Testis (tissue), 3 donors: ENCODE data around the gene KIF1B. TPM values are rescaled to one million over a fixed set of nuclear protein-coding genes. Genes with fewer than 3 reads are reported as not detected.
A peak's percentile ranks its signal among the peaks of the same experiment; 100 is the strongest.

ENCODE experiments used
- DNase-seq: peaks from one replicate; pipeline ENCODE4 v3.0.0-alpha.2; 2019
- H3K27ac ChIP-seq, 2 donors: fragments of 200-600 bp; sonication (generic); one replicate each; pipeline ENCODE4 v1.5.1; 2019
- H3K27me3 ChIP-seq: fragments of 200-600 bp; sonication (generic); one replicate; pipeline ENCODE4 v1.5.1; 2019
- H3K36me3 ChIP-seq: fragments of 200-600 bp; sonication (generic); one replicate; pipeline ENCODE4 v1.5.1; 2017; ENCODE audit warnings: low read depth; ENCODE audit errors: missing control alignments
- H3K4me1 ChIP-seq: fragments of 200-600 bp; sonication (generic); one replicate; pipeline ENCODE4 v1.5.1; 2019
- H3K4me3 ChIP-seq, 2 donors: fragments of 200-600 bp; sonication (generic); one replicate each; pipeline ENCODE4 v1.5.1; 2017 to 2019
- H3K9me3 ChIP-seq: fragments of 200-600 bp; sonication (generic); one replicate; pipeline ENCODE4 v1.5.1; 2017
- CTCF ChIP-seq, 3 experiments: fragments of 450-650 bp in 2 of 3; fragments of 200-600 bp in 1 of 3; sonication (generic) in 1 of 3; IDR thresholded peaks; one replicate each; pipeline ENCODE4 v1.5.1; 2016 to 2019; ENCODE audit warnings: antibody characterized with exemption in 3 of 3, mild to moderate bottlenecking in 2 of 3, moderate library complexity in 1 of 3
- POLR2A ChIP-seq: fragments of 450-650 bp; IDR thresholded peaks from one replicate; pipeline ENCODE4 v1.6.1; 2017; ENCODE audit warnings: antibody characterized with exemption, mild to moderate bottlenecking, moderate library complexity
- WGBS, 2 donors: methylation state at CpG; one replicate each; pipeline ENCODE4 v1.1.5; 2018; 5-methylcytosine and 5-hydroxymethylcytosine counted together
- intact Hi-C: fragments of 100-400 bp; cut with DNase I; formaldehyde crosslinking; loops from one replicate; pipeline ENCODE4 v1.15.1; 2023; ENCODE audit warnings: low total_unique reads
- polyA plus RNA-seq: library from polyadenylated mRNA; stranded (reverse); fragments of 350-450 nt; fragmentation: Illumina TruSeq; extraction: RNeasy Lipid Tissue Mini Kit (QIAGEN cat#74804); gene quantifications from one replicate; pipeline ENCODE4 v1.2.3, GENCODE V29; 2014; ENCODE audit warnings: low read depth, low replicate concordance; ENCODE audit not compliant: insufficient read depth
- total RNA-seq, 2 donors: library from RNA; depleted of rRNA; stranded (reverse); fragments of >200 nt; gene quantifications; one replicate each; pipeline ENCODE4 v1.2.3, GENCODE V29; 2016

Gene KIF1B
- total and polyA plus RNA-seq, 3 donors from 2014 or later: 64.5 to 119 (median 71.2) TPM

DNA sequence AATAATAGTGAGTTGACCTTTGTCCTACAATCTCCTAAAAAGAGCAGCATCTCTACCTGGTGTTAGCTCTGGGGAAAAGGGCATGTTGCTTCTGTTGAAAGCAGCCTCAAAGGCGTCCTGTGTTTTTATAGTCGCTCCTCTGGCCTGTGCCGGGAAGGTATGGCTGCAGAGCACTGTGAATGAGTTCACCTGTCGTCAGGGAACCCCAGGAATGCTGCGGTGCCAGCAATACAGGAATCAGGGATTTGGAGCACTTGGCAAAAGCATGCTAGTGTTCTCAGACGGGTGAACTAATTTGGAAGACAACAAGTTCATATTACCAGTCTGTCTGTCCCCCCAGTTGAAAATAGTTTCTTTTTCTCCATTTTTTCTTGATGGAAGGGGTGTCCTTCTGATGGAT lies 128.2 kb downstream of the KIF1B start:
- Histone ChIP-seq H3K9me3 (no peaks in the 10 kb centered on the region), H3K27me3 (no peaks in the 10 kb centered on the region), H3K36me3 (no peaks in the 10 kb centered on the region), H3K27ac (no peak overlapping the region), H3K4me3 (no peak overlapping the region), H3K4me1 (no peaks in the 10 kb centered on the region)
- no peak for DNase-seq
- WGBS, 2 donors: 79 to 90% methylated on average over 6 of the region's 6 CpGs
- intact Hi-C loops: no loop called here
- TF ChIP-seq CTCF (IDR thresholded peaks at IDR 0.05): no peak
- no peak for TF ChIP-seq POLR2A

GRCh38 chr1:10339036-10339567 lies 128.7 kb downstream of the KIF1B start:
- H3K9me3 ChIP-seq: no peaks in the 10 kb centered on the region
- no peak overlapping the region for H3K4me3 ChIP-seq
- H3K27ac ChIP-seq: no peak overlapping the region
- H3K27me3 ChIP-seq: no peaks in the 10 kb centered on the region
- TF ChIP-seq POLR2A: no peak
- TF ChIP-seq CTCF (IDR thresholded peaks at IDR 0.05): no peak
- DNase-seq: no peak
- no peaks in the 10 kb centered on the region for H3K36me3 ChIP-seq
- no peaks in the 10 kb centered on the region for H3K4me1 ChIP-seq
- WGBS, 2 donors: 70 to 86% methylated on average over 4 of the region's 4 CpGs
- intact Hi-C loops: no loop called here

DNA sequence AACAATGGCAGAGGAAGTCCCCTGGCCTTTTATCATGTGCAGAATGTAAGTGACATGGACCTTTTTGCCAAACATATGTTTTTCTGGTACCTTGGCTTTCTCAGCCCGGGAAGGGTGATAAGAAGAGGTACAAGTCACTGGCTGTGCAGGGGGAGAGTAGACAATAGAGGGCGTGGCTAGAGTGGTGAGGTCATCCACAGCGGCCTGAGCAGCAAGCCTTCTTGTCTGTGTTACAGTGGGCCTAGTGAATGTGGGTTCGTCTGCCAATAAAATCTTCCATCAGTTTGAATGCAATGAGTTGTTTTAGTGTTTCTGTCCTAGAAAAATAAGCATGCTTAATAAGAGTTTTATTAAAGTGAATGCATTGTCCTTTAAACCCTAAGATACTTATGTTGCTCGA lies 129.4 kb downstream of the KIF1B start:
- DNase-seq: peak; percentile 81

GRCh38 chr1:10340930-10341590 lies 130.7 kb downstream of the KIF1B start:
- no peak for TF ChIP-seq CTCF (IDR thresholded peaks at IDR 0.05)
- TF ChIP-seq POLR2A: no peak
- no peak overlapping the region for H3K4me3 ChIP-seq
- intact Hi-C loops: no loop called here
- no peak overlapping the region for H3K27ac ChIP-seq
- no peak for DNase-seq
- H3K9me3 ChIP-seq: no peaks in the 10 kb centered on the region
- no peaks in the 10 kb centered on the region for H3K4me1 ChIP-seq
- WGBS, 2 donors: 86 to 92% methylated on average over 2 of the region's 2 CpGs
- H3K27me3 ChIP-seq: no peaks in the 10 kb centered on the region
- H3K36me3 ChIP-seq: no peaks in the 10 kb centered on the region

More for the DNA sequence above, 129.4 kb downstream of the KIF1B start:
- Histone ChIP-seq H3K36me3 (no peaks in the 10 kb centered on the region), H3K4me1 (no peaks in the 10 kb centered on the region), H3K9me3 (no peaks in the 10 kb centered on the region), H3K27me3 (no peaks in the 10 kb centered on the region), H3K4me3 (no peak overlapping the region), H3K27ac (no peak overlapping the region)
- no peak for TF ChIP-seq POLR2A
- TF ChIP-seq CTCF (IDR thresholded peaks at IDR 0.05): no peak
- WGBS, 2 donors: 58 to 61% methylated on average over 5 of the region's 5 CpGs
- intact Hi-C loops: no loop called here

DNA sequence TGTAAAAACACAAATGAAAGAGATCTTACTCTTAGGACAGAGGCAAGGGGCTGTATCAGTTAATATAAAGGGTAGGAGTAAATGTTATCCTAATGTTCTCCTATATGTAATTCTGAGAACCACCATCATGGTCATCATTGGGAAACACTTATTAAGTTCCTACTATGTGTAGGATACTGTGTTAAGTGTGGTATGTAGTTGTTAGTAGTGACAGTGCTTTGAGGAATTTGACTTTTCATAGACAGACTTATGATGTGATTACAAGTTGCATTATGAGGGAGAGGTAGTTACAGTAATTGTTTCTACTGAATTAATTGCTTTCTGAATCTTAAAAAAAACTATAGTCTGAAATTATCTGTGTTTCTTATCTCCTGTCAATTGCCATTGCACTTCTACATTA lies 136.7 kb downstream of the KIF1B start:
- no peaks in the 10 kb centered on the region for H3K4me1 ChIP-seq
- TF ChIP-seq POLR2A (no peak), CTCF (IDR thresholded peaks at IDR 0.05) (no peak)
- no peaks in the 10 kb centered on the region for H3K36me3 ChIP-seq
- H3K9me3 ChIP-seq: no peaks in the 10 kb centered on the region
- no peaks in the 10 kb centered on the region for H3K27me3 ChIP-seq
- H3K27ac ChIP-seq: no peak overlapping the region
- no peak for DNase-seq
- no peak overlapping the region for H3K4me3 ChIP-seq
- intact Hi-C loops: no loop called here
